ENCODE measurements around the gene ABTB1.

Gene ABTB1

DNA sequence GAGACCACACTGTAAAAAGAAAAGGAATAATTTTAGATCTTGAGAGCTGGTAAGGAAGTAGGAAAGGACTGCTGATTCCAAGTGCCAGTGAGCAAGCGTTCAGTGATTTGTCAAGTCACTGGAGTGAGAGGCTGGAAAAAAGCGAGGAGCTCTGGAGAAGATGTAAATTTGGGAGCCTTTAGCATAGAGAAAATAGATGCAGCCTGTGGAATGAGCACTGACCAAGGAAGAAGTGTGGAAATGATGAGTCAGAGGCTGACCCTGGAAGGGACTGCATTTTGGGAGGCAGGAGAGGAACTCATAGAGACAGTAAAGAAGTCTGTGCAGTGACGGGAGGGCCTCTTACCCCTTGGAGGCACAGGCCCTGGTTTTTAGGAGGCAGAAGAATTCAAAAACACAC, 17.1 kb upstream of the ABTB1 start:
- H4K20me1 ChIP-seq, result no peaks in the 10 kb centered on the region
- H3K4me1 ChIP-seq, result peaks cover 6 to 15% (median 11%) of the 10 kb centered on the region in 10 experiments
- H3K36me3 ChIP-seq, result no peaks in the 10 kb centered on the region
- no peak overlapping the region for H3K9ac ChIP-seq
- no peaks in the 10 kb centered on the region for H3K9me3 ChIP-seq (replicated peaks in 1 of 11)
- no peak for TF ChIP-seq Cebpa-rat (IDR thresholded peaks at IDR 0.05)
- H3K27me3 ChIP-seq, result peaks cover 0 to 7% (median 0%) of the 10 kb centered on the region in 11 experiments; a peak in 4 of 22 replicates
- peak overlapping the region in 3 of 11 experiments; percentile 2 to 31 (median 23); a peak in 2 of 22 replicates for H3K4me2 ChIP-seq
- H3K4me3 ChIP-seq, result no peak overlapping the region
- H3K27ac ChIP-seq, result no peak overlapping the region

DNA sequence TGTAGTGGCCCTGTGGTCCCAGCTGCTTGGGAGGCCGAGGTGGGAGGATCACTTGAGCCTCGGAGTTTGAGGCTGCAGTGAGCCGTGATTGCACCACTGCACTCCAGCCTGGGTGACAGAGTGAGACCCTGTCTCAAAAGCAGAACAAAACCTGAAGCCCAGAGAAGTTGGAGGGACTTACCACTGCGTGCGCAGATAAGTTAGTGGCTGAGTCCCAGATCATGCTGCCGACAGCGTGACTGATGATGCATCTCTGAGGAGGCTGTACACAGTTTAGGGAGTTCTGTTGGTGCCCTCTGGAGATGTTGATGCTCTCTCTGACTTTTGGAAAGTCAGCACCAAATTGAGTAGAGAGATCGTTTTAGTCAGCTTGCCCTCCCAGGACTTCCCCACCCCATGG, 15.8 kb upstream of the ABTB1 start:
- Histone ChIP-seq H4K20me1 (no peaks in the 10 kb centered on the region), H3K36me3 (no peaks in the 10 kb centered on the region), H3K9me3 (replicated peaks in 1 of 11) (no peaks in the 10 kb centered on the region), H3K4me2 (no peak overlapping the region), H3K4me3 (no peak overlapping the region), H3K9ac (no peak overlapping the region), H3K27me3 (peaks cover 0 to 7% (median 0%) of the 10 kb centered on the region in 11 experiments; a peak in 4 of 22 replicates), H3K4me1 (peaks cover 11 to 20% (median 16%) of the 10 kb centered on the region in 10 experiments), H3K27ac (no peak overlapping the region)
- TF ChIP-seq Cebpa-rat (IDR thresholded peaks at IDR 0.05), result no peak

DNA sequence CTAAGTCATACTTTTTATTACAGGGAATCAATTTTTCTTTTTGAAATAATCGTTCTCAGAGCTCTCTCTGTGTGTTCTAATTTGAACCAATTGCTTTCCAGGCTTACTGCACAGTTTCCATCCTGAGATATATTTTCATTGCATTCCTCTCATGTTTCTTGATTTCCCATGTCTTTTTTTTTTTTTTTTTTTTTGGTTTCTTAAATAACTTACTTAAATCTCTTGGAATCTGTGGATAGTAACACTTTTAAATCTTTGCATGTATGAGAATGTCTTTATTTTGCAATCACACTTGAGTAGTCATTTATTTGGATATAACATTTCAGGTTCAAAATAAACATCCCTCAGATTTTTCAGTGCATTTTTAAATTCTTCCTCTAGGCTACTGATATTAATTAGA, 14.5 kb upstream of the ABTB1 start:
- no peaks in the 10 kb centered on the region for H3K9me3 ChIP-seq (replicated peaks in 1 of 11)
- TF ChIP-seq Cebpa-rat (IDR thresholded peaks at IDR 0.05), result no peak
- peaks cover 0 to 7% (median 0%) of the 10 kb centered on the region in 11 experiments; a peak in 4 of 22 replicates for H3K27me3 ChIP-seq
- peaks cover 11 to 20% (median 16%) of the 10 kb centered on the region in 10 experiments for H3K4me1 ChIP-seq
- H3K9ac ChIP-seq, result no peak overlapping the region
- no peaks in the 10 kb centered on the region for H3K36me3 ChIP-seq
- no peak overlapping the region for H3K27ac ChIP-seq
- H3K4me2 ChIP-seq, result no peak overlapping the region
- no peaks in the 10 kb centered on the region for H4K20me1 ChIP-seq
- no peak overlapping the region for H3K4me3 ChIP-seq

DNA sequence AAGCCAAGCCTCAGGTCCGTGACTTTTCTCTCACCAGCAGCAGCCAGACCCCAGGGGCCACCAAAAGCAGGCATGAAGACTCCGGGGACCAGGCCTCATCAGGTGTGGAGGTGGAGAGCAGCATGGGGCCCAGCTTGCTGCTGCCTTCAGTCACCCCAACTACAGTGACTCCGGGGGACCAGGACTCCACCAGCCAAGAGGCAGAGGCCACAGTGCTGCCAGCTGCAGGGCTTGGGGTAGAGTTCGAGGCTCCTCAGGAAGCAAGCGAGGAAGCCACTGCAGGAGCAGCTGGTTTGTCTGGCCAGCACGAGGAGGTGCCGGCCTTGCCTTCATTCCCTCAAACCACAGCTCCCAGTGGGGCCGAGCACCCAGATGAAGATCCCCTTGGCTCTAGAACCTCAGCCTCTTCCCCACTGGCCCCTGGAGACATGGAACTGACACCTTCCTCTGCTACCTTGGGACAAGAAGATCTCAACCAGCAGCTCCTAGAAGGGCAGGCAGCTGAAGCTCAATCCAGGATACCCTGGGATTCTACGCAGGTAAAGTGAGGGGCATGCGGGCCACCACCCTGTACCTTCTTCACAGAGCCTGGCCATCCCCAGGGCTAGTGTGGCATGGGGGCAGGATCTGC, 12.0 kb upstream of the ABTB1 start:
- no peaks in the 10 kb centered on the region for H4K20me1 ChIP-seq
- no peaks in the 10 kb centered on the region for H3K27me3 ChIP-seq
- no peak overlapping the region for H3K4me3 ChIP-seq
- no peak overlapping the region; a peak in 1 of 22 replicates for H3K27ac ChIP-seq
- TF ChIP-seq Cebpa-rat (IDR thresholded peaks at IDR 0.05), result no peak
- no peaks in the 10 kb centered on the region for H3K9me3 ChIP-seq (replicated peaks in 1 of 11)
- H3K4me2 ChIP-seq, result peak overlapping the region; percentile 50 to 80 (median 69)
- H3K9ac ChIP-seq, result peak overlapping the region in 2 of 11 experiments; percentile 6 to 41; a peak in 2 of 22 replicates
- no peaks in the 10 kb centered on the region for H3K36me3 ChIP-seq
- peaks cover 11 to 20% (median 14%) of the 10 kb centered on the region in 10 experiments for H3K4me1 ChIP-seq

DNA sequence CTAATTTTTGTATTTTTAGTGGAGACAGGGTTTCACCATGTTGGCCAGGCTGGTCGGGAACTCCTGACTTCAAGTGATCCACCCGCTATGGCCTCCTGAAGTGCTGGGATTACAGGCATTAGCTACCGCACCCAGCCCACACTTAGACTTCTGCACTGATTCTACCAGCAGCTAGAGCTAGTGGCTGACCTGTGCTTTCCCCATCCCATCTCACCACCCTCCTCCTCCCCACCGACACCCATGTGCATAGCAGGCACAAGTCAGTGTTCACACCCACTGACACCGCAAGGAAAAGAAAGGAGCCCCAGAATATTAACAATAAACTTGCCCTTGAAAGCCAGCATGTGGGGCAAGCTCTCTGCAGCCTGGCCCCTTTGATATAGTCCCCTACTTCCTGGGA, 11.2 kb upstream of the ABTB1 start:
- Histone ChIP-seq H3K27ac (no peak overlapping the region), H3K4me1 (peaks cover 9 to 20% (median 13%) of the 10 kb centered on the region in 10 experiments), H3K9me3 (replicated peaks in 1 of 11) (no peaks in the 10 kb centered on the region), H3K4me2 (peak overlapping the region in 1 of 11 experiments; percentile 78; a peak in 2 of 22 replicates), H3K4me3 (no peak overlapping the region), H3K36me3 (no peaks in the 10 kb centered on the region), H3K27me3 (no peaks in the 10 kb centered on the region), H4K20me1 (no peaks in the 10 kb centered on the region), H3K9ac (no peak overlapping the region)
- TF ChIP-seq Cebpa-rat (IDR thresholded peaks at IDR 0.05), result no peak

DNA sequence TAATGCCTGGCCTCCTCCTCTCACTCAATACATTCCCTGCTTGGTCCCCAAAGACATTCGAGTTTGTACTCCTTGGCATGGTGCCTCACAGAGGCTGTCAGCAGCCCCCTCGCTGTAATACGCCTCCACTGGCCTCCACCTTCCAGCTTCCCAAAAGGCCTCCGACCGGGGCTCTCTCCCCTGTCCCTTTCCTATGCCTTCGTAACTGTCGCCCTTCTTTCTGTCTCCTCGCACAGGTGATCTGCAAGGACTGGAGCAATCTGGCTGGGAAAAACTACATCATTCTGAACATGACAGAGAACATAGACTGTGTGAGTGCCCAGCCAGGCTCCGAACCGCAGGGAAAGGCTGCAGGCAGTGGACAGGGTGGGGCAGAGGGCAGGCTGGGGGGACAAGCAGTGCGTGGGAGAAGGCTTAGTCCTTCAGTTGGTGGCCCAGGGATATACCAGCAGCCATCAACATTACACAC, 10.7 kb upstream of the ABTB1 start:
- Histone ChIP-seq H3K27ac (no peak overlapping the region), H3K36me3 (no peaks in the 10 kb centered on the region), H3K4me3 (no peak overlapping the region), H4K20me1 (no peaks in the 10 kb centered on the region), H3K27me3 (no peaks in the 10 kb centered on the region), H3K4me2 (no peak overlapping the region), H3K9me3 (replicated peaks in 1 of 11) (no peaks in the 10 kb centered on the region), H3K9ac (no peak overlapping the region), H3K4me1 (peaks cover 9 to 20% (median 13%) of the 10 kb centered on the region in 10 experiments)
- TF ChIP-seq Cebpa-rat (IDR thresholded peaks at IDR 0.05), result no peak

DNA sequence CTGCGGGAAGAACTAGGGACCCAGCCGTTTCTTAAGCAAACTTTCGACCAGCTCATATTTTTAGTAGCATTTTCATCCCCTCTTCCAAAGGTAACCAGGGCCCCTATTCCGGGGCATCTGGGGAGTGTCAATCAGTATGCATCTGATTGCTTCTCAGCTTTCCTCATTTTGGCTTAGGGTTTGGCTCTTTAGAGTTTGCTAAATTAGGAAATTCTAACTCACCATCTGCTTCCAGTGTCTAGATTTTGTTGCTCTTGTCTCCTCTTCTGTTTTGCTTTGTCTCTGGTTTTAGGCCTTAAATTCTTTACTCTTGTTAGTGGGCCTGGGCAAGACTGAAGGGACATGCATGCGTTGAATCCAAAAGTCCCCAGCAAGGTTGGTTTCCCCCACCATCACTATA, 9.6 kb upstream of the ABTB1 start:
- Histone ChIP-seq H3K27me3 (no peaks in the 10 kb centered on the region), H3K9ac (no peak overlapping the region), H3K4me1 (peaks cover 9 to 20% (median 13%) of the 10 kb centered on the region in 10 experiments), H3K27ac (no peak overlapping the region), H3K4me2 (no peak overlapping the region), H3K4me3 (no peak overlapping the region), H3K36me3 (no peaks in the 10 kb centered on the region), H3K9me3 (replicated peaks in 1 of 11) (no peaks in the 10 kb centered on the region), H4K20me1 (no peaks in the 10 kb centered on the region)
- TF ChIP-seq Cebpa-rat (IDR thresholded peaks at IDR 0.05), result no peak

DNA sequence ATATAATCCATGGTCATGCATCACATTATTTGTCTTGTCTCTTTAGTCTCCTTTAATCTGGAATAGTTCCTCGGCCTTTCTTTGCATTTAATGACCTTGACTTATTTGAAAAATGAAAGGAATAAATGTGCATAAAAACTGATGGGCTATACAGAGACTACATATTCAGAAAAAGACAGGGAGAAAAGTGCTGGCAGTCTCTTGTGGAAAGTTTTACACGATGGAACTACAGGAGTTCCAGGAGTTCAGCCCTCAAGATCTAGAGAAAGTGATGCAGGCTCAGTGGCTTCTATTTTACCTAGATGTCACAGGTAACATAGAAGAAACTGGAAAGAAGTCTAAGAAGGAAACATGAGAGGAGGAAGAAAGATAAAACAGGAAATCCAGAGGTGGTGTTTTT, 7.6 kb upstream of the ABTB1 start:
- Histone ChIP-seq H3K4me2 (no peak overlapping the region), H3K36me3 (no peaks in the 10 kb centered on the region), H3K9ac (no peak overlapping the region), H4K20me1 (no peaks in the 10 kb centered on the region), H3K9me3 (replicated peaks in 1 of 11) (no peaks in the 10 kb centered on the region), H3K4me3 (no peak overlapping the region), H3K27me3 (no peaks in the 10 kb centered on the region), H3K27ac (no peak overlapping the region), H3K4me1 (peaks cover 9 to 13% (median 10%) of the 10 kb centered on the region in 10 experiments)
- no peak for TF ChIP-seq Cebpa-rat (IDR thresholded peaks at IDR 0.05)

DNA sequence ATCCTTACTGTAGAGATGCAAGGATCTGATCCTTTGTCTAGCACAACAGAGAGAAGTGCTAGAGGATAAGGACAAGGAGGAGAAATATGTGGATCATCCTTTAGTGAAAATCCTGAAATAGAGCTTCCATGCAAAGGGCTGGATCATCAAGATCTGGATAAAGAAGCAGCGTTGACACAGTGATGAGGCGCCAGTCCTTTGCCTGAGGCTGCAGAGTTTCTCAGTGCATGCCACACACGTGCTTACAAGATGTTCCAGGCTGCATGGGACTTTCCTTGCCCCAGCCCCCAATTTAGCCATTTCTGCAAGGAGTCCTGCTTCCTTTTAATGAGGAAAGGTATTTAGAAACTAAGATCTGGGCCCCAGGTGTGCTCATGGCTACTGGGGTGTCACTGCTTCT, 7.2 kb upstream of the ABTB1 start:
- Histone ChIP-seq H3K4me2 (no peak overlapping the region), H3K4me3 (no peak overlapping the region), H3K4me1 (peaks cover 5 to 9% (median 6%) of the 10 kb centered on the region in 10 experiments), H3K36me3 (no peaks in the 10 kb centered on the region), H3K27me3 (no peaks in the 10 kb centered on the region), H3K27ac (no peak overlapping the region), H4K20me1 (no peaks in the 10 kb centered on the region), H3K9ac (no peak overlapping the region), H3K9me3 (replicated peaks in 1 of 11) (no peaks in the 10 kb centered on the region)
- TF ChIP-seq Cebpa-rat (IDR thresholded peaks at IDR 0.05), result no peak

DNA sequence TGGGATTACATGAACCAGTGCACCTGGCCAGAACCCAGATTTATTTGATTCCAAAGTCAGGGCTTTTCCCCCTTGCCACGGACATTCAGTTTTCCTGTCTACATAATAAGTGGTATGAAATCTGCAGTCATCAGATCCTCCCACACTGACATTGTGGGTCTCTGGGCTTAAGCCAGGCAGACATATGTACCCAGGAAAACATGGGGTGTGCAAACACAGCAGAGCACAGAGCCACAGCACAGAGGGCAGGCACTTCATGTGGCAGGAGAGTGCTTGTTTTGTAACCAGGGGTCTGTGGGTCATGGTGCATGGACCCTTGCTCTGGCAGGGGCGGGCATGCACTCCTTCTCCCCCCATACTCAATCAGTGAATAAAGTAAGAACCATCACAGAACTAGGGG, 6.1 kb upstream of the ABTB1 start:
- Histone ChIP-seq H3K4me2 (no peak overlapping the region), H3K9me3 (replicated peaks in 1 of 11) (no peaks in the 10 kb centered on the region), H3K27ac (no peak overlapping the region), H4K20me1 (no peaks in the 10 kb centered on the region), H3K27me3 (no peaks in the 10 kb centered on the region), H3K4me1 (peaks cover 4 to 6% (median 5%) of the 10 kb centered on the region in 10 experiments; a peak in 19 of 20 replicates), H3K4me3 (no peak overlapping the region), H3K9ac (no peak overlapping the region), H3K36me3 (no peaks in the 10 kb centered on the region)
- no peak for TF ChIP-seq Cebpa-rat (IDR thresholded peaks at IDR 0.05)
